SIG-M5 treated with dmso at 0.1 percent for 504 hours (cell line): ENCODE results near the gene LPP.
A peak's percentile ranks its signal among the peaks of the same experiment; 100 is the strongest.

ENCODE experiments used
- DNase-seq: peaks from one replicate; lab custom pipeline; 2025; ENCODE audit not compliant: unreplicated experiment; lab: John Stamatoyannopoulos, UW

The LPP gene

GRCh38 chr3:188135271-188135670, 18.7 kb upstream of the LPP start:
- DNase-seq = no peak

DNA sequence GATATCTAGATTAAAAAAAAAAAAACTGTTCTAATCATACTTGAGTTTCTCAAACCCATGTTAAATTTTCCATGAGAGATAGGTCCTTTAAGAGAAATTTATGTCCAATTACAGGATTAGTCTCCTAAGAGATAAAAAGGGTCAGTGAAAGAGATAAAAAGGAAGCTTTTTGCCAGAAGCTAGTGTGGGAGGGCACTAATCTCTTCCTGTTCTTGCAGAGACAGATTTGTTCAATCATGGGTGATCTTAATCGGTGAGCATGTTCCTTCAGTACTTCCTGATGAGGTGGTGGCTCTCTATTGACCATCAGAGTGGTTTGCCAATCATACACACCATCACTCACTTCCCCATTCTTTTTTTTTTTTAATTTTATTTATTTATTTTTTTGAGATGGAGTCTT, 16.9 kb upstream of the LPP start:
- peak; percentile 49 for DNase-seq

DNA sequence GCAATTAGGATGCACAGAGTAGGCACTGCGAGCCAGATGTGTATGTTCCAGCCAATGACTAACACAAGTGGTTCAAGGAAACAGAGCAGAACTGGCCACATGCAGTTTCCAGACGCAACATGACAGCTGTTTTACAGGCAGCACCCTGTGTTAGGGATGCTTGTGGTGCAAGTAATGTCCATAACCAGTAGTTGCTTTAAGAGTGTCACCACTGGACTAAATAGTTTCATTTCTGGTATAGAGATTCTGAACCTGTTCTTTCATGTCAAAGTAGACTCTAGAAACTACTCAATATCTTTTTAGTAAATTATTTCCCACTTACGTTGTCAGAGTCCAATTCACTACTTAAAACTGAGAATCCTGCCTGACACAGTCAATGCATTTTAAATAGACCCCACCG, 14.5 kb upstream of the LPP start:
- DNase-seq = no peak

GRCh38 chr3:188146219-188146618, 7.7 kb upstream of the LPP start:
- no peak for DNase-seq

- DNase-seq = no peak
Observed at GRCh38 chr3:188147782-188148181, 6.2 kb upstream of the LPP start.

DNA sequence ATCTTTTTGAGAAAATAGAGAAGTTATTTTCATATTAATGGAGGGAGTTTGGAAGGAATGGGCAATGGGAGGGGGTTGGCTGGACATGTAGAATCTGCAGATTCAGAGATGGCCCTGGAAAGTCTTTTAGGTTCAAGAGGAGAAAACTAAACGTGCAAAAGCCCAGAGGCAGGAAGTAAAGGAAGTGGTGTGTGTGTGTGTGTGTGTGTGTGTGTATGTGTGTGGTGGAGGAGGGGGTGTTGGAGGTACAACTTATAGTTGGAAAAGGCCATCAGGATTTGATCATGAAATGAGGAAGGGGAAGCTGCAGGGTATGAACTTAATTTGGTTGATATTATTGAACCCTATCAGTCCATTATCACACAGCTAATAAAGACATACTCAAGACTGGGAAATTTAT, 5.6 kb upstream of the LPP start:
- no peak for DNase-seq

DNA sequence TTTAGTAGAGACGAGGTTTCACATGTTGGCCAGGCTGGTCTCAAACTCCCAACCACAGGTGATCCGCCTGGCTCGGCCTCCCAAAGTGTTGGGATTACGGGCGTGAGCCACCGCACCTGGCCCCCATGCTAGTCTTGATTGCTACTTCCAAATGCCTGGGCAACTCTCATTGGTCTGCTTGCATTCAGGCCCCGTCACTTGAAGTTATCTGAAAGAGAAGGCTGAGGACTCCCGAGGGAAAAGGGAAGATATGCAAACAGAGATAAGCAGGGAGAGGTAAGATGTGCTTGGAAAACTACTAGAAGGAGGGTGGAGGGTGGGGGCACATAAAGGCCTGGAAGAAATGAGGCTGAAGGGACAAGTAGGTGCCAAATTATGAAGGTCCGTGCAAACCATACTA, 4.4 kb upstream of the LPP start:
- DNase-seq = no peak

- no peak for DNase-seq
Observed at GRCh38 chr3:188150982-188151381, 3.0 kb upstream of the LPP start.

- DNase-seq = no peak
Observed at GRCh38 chr3:188151438-188151837, 2.5 kb upstream of the LPP start.

GRCh38 chr3:188152660-188153436, 1.1 kb upstream of the LPP start:
- peak; percentile 69 for DNase-seq

GRCh38 chr3:188153437-188154013, 432 bp upstream of the LPP start:
- DNase-seq = peak; percentile 59

DNA sequence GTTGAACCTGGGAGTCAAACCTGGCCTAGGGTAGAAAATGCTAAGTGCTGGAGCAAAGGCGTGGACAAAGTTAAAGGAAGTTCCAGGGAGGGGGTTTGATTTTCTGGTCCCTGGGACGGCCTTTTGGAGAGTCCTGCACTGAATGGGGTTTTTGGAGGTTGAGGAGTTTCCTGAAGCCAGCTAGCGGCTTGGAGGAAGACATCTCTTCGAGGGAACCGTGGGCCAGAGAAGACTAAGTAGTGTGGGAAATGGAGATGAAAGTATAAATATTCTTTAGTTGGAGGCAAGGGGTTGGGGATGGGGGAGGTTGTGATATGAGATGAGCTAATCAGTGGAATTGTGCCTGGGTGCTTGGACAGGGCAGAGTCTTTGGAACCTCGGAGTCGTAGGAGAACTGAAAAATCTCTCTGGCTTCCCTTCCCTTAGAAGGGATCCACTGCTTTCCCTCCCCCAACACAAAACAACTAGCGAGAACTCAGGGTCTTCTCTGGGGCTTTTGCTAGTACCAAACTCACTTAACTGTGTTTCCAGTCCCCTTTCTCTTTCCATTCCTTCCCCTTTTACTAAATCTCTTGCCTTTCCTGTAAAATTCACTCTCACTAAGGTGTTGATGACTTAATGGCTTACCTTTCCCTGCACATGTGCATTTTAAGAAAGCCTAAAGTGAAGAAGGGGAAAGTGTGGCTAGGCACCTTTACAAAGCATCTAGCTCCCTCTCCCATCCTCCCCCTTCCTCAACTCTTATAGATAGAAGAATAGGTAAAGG, 1.0 kb downstream of the LPP start:
- DNase-seq = no peak

DNA sequence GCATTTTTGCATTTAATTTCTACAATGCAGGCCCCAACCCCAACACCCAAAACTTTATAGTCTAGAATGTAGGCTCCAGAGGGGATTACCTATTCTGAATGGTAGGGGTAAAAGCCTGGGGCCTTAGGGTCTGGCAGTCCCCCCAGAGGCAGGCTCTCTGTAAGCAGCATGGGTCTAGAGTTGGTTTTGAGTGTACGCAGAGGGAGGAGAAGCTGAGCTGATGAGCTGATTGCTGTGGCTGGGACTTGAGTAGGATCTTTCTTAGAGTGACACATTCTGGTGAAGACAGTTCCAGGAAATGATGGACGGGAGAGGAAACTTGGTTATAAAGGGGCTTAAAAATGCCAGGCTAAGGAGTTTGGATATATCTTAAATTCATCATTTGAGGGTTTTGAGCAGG, 2.1 kb downstream of the LPP start:
- no peak for DNase-seq

- DNase-seq = no peak
Observed at GRCh38 chr3:188157407-188157806, 3.5 kb downstream of the LPP start.

GRCh38 chr3:188157971-188158370, 4.0 kb downstream of the LPP start:
- DNase-seq = no peak

DNA sequence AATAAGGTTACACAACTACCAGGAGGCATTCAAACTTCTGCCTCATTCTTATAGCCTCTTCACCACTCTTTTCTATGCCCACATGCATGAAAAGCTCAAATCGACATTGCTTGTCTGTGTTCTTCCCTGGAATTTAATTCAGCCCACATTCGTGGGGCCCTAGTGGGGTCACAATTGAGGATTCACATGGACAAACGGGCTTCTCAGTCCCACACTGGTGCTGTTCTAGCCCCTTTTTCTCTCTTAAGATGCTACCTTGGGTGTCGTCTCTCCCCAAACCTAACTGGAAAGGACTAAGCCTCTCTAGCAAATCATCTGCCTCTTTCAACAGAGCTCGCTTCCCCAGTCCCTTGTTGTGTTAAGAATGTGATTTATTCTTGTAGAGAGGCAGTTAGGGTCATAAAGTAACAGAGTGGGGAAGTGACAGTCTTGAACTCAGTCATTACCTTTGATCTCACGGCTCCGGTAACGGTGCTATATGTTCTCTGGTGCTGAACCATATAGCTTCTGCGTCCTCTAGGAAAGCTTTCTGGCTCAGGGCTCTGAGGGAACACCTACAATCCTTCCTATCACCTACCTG, 4.9 kb downstream of the LPP start:
- no peak for DNase-seq

- DNase-seq = no peak
Observed at GRCh38 chr3:188160751-188161150, 6.8 kb downstream of the LPP start.

DNA sequence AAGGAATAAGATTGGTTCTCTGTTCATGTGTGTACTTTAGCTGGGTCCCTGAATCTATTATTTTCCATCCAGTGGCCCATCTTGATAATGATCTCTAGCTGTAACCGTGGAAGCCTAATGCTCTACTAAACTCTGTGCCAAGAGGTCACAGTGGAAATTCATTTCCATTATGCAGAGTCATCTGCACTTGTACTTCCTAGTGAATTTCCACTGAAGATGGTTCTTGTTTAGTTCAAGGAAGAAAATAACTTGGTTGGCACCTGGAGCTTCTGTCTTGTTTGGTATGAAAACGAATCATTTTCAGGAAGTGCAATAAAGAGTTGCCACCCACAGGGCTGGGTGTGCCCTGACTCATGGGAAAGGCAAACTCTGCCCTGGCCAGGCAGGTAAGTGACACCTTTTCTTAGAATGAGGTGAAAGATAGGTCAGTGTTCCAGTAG, 10.3 kb downstream of the LPP start:
- DNase-seq = peak; percentile 59

GRCh38 chr3:188165596-188165995, 11.6 kb downstream of the LPP start:
- DNase-seq = no peak

DNA sequence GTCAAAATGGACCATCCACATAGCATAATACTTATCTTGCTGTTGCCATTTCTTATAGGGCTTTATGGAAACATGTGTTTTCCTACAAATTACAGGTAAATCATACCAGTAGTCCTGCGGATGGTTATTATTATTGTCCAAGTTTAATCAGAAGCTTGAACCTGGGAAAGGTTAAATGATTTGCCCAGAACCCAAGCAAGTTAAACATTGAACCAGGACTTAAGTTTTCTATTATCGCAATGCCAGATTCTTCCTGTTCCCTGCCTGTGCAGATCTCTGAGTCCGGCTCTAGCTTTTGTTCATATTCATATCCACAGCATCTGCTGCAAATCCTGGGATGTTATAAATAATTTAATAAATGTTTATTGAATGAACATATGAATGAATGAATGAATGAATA, 12.5 kb downstream of the LPP start:
- no peak for DNase-seq

DNA sequence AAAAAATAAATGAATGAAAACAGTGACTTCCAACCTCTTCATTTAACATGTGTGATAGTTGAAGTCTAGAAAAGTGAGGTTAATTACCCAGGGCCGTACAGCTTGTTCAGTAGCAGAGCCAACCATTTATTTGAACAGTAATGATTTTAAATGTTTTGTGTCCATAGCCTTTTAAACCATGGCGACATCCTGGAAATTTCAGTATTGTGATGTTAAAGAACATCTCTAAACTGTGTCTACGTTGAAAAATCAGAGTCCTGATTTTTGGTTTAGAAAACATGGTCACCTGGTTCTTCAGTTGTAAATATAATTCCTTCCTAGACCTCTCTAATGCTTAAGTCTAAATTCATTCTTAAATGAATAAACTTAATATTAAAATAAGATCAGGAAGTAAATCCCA, 14.2 kb downstream of the LPP start:
- no peak for DNase-seq

- no peak for DNase-seq
Observed at GRCh38 chr3:188168648-188169047, 14.7 kb downstream of the LPP start.
